Hepatocyte (in vitro differentiated cells): ENCODE data around the gene CABP1. TPM values are rescaled to one million over a fixed set of nuclear protein-coding genes. Genes with fewer than 3 reads are reported as not detected.

ENCODE experiments used
- DNase-seq: peaks from one replicate; pipeline ENCODE4 v3.0.0-alpha.2; 2016; ENCODE audit warnings: low spot score
- H2AFZ ChIP-seq: fragments of 200-600 bp; sonication (generic); 2 replicates; pipeline ENCODE4 v1.6.0; 2016; ENCODE audit warnings: antibody characterized with exemption, mild to moderate bottlenecking
- H3K27ac ChIP-seq: fragments of 200-600 bp; sonication (generic); 2 replicates; pipeline ENCODE4 v1.5.1; 2016; ENCODE audit warnings: mild to moderate bottlenecking
- H3K27me3 ChIP-seq: fragments of 200-600 bp; sonication (generic); 2 replicates; pipeline ENCODE4 v1.6.1; 2016
- H3K36me3 ChIP-seq: fragments of 200-600 bp; sonication (generic); replicated peaks from 2 replicates; pipeline ENCODE4 v1.5.1; 2016; ENCODE audit warnings: low read depth; ENCODE audit not compliant: insufficient read depth
- H3K4me1 ChIP-seq: fragments of 200-600 bp; sonication (generic); 2 replicates; pipeline ENCODE4 v1.5.1; 2016; ENCODE audit warnings: mild to moderate bottlenecking, moderate library complexity; ENCODE audit not compliant: insufficient read depth
- H3K4me2 ChIP-seq: fragments of 200-600 bp; sonication (generic); 2 replicates; pipeline ENCODE4 v1.6.0; 2016
- H3K4me3 ChIP-seq: fragments of 200-600 bp; sonication (generic); 2 replicates; pipeline ENCODE4 v1.5.1; 2016; ENCODE audit warnings: mild to moderate bottlenecking
- H3K79me2 ChIP-seq: fragments of 200-600 bp; sonication (generic); 2 replicates; pipeline ENCODE4 v1.6.0; 2017; ENCODE audit warnings: mild to moderate bottlenecking
- H3K9me2 ChIP-seq: fragments of 200-600 bp; sonication (generic); replicated peaks from 2 replicates; pipeline ENCODE4 v1.6.0; 2017; ENCODE audit warnings: mild to moderate bottlenecking; ENCODE audit not compliant: insufficient read depth
- H3K9me3 ChIP-seq: fragments of 200-600 bp; sonication (generic); 2 replicates; pipeline ENCODE4 v1.5.1; 2016; ENCODE audit warnings: low read depth, mild to moderate bottlenecking
- H4K20me1 ChIP-seq: fragments of 200-600 bp; sonication (generic); 2 replicates; pipeline ENCODE4 v1.6.0; 2016; ENCODE audit warnings: mild to moderate bottlenecking; ENCODE audit not compliant: insufficient read depth, poor library complexity, severe bottlenecking
- CTCF ChIP-seq: fragments of 200-600 bp; sonication (generic); IDR thresholded peaks from 2 replicates; pipeline ENCODE4 v1.5.1; 2016; ENCODE audit warnings: antibody characterized with exemption, mild to moderate bottlenecking; ENCODE audit not compliant: poor library complexity
- EZH2 ChIP-seq: fragments of 200-600 bp; sonication (generic); IDR thresholded peaks from 2 replicates; pipeline ENCODE4 v1.6.1; 2016; ENCODE audit warnings: antibody characterized with exemption, mild to moderate bottlenecking, borderline replicate concordance
- EZH2phosphoT487 ChIP-seq: fragments of 200-600 bp; sonication (generic); IDR thresholded peaks from one replicate; pipeline ENCODE4 v1.6.1; 2018; ENCODE audit warnings: antibody characterized with exemption, mild to moderate bottlenecking, low read depth, moderate library complexity; ENCODE audit not compliant: unreplicated experiment, severe bottlenecking
- WGBS: methylation state at CpG from one replicate; pipeline ENCODE4 v1.1.6; 2016; ENCODE audit warnings: low lambda C conversion rate; ENCODE audit errors: missing lambda C conversion rate; 5-methylcytosine and 5-hydroxymethylcytosine counted together
- polyA plus RNA-seq: library from polyadenylated mRNA; unstranded; fragments of >200 nt; fragmentation: Nextera tagmentation; extraction: Ambion mirVana; gene quantifications from 2 replicates; pipeline ENCODE4 v1.2.1, GENCODE V29; 2016
- total RNA-seq: library from RNA; depleted of rRNA; stranded (reverse); fragments of >200 nt; gene quantifications from 2 replicates; pipeline ENCODE4 v1.2.3, GENCODE V29; 2014

Gene CABP1
- total and polyA plus RNA-seq, 2 experiments from 2014 or later, result 0.74 to 1.5 TPM

- no peak overlapping the region for H3K27ac ChIP-seq
- DNase-seq, result no peak
- H3K4me2 ChIP-seq, result no peak overlapping the region
- 85% methylated on average over 6 of the region's 6 CpGs for WGBS
- H3K27me3 ChIP-seq, result no peaks in the 10 kb centered on the region
- no peaks in the 10 kb centered on the region for H3K36me3 ChIP-seq
- H3K4me3 ChIP-seq, result no peak overlapping the region
- no peaks in the 10 kb centered on the region for H3K9me2 ChIP-seq
- H3K79me2 ChIP-seq, result no peaks in the 10 kb centered on the region
- H3K4me1 ChIP-seq, result no peaks in the 10 kb centered on the region
- no peaks in the 10 kb centered on the region for H3K9me3 ChIP-seq
- H4K20me1 ChIP-seq, result no peaks in the 10 kb centered on the region
- H2AFZ ChIP-seq, result no peak overlapping the region
- TF ChIP-seq EZH2phosphoT487 (no peak), EZH2 (no peak), CTCF (no peak)
Measured at GRCh38 chr12:120674097-120674636, 33.7 kb downstream of the CABP1 start.

- no peaks in the 10 kb centered on the region for H3K9me2 ChIP-seq
- H3K27ac ChIP-seq, result no peak overlapping the region
- no peak overlapping the region for H3K4me3 ChIP-seq
- no peaks in the 10 kb centered on the region for H4K20me1 ChIP-seq
- 59% methylated on average over 7 of the region's 7 CpGs for whole genome bisulfite sequencing
- H3K79me2 ChIP-seq, result no peaks in the 10 kb centered on the region
- H3K4me1 ChIP-seq, result no peaks in the 10 kb centered on the region
- H3K36me3 ChIP-seq, result no peaks in the 10 kb centered on the region
- no peak overlapping the region for H3K4me2 ChIP-seq
- no peak for TF ChIP-seq CTCF
- TF ChIP-seq EZH2, result no peak
- no peak for TF ChIP-seq EZH2phosphoT487
- H3K9me3 ChIP-seq, result no peaks in the 10 kb centered on the region
- no peak overlapping the region for H2AFZ ChIP-seq
- no peaks in the 10 kb centered on the region for H3K27me3 ChIP-seq
- DNase-seq, result no peak
Measured at GRCh38 chr12:120677765-120678473, 37.5 kb downstream of the CABP1 start.

GRCh38 chr12:120678572-120678971 is 38.1 kb downstream of the CABP1 start:
- H3K4me1 ChIP-seq, result no peaks in the 10 kb centered on the region
- TF ChIP-seq CTCF (no peak), EZH2phosphoT487 (no peak), EZH2 (no peak)
- no peaks in the 10 kb centered on the region for H3K9me3 ChIP-seq
- no peak overlapping the region for H3K27ac ChIP-seq
- no peaks in the 10 kb centered on the region for H4K20me1 ChIP-seq
- H3K4me3 ChIP-seq, result no peak overlapping the region
- no peaks in the 10 kb centered on the region for H3K27me3 ChIP-seq
- no peaks in the 10 kb centered on the region for H3K79me2 ChIP-seq
- H3K36me3 ChIP-seq, result no peaks in the 10 kb centered on the region
- no peak overlapping the region for H2AFZ ChIP-seq
- no peaks in the 10 kb centered on the region for H3K9me2 ChIP-seq
- no peak for DNase-seq
- H3K4me2 ChIP-seq, result no peak overlapping the region
- WGBS, result 86% methylated on average over 8 of the region's 8 CpGs
